HepG2 (cell line): ENCODE results near the gene HYPK. TPM values are rescaled to one million over a fixed set of nuclear protein-coding genes. Genes with fewer than 3 reads are reported as not detected.

Experiments used
- EEA1 ChIP-seq: sonication (generic); formaldehyde crosslinking; IDR thresholded peaks from 2 replicates; pipeline ENCODE4 v1.5.1; 2020; ENCODE audit warnings: mild to moderate bottlenecking, missing genetic modification reagents, borderline replicate concordance
- ELF1 ChIP-seq: sonication (generic); formaldehyde crosslinking; IDR thresholded peaks from 2 replicates; pipeline ENCODE4 v1.4.0; 2020; ENCODE audit warnings: missing genetic modification reagents
- FOSL2 ChIP-seq: sonication (generic); formaldehyde crosslinking; IDR thresholded peaks from 2 replicates; pipeline ENCODE4 v1.4.0; 2020; ENCODE audit warnings: missing genetic modification reagents
- LBX2 ChIP-seq: sonication (generic); formaldehyde crosslinking; IDR thresholded peaks from 2 replicates; pipeline ENCODE4 v1.5.0; 2020; ENCODE audit warnings: missing genetic modification reagents, mild to moderate bottlenecking, borderline replicate concordance
- MIER2 ChIP-seq: IDR thresholded peaks from 2 replicates; pipeline ENCODE4 v1.6.1; 2016; ENCODE audit warnings: missing biosample characterization, missing genetic modification reagents
- MYC ChIP-seq: sonication (generic); formaldehyde crosslinking; IDR thresholded peaks from 2 replicates; pipeline ENCODE4 v1.9.0; 2021; ENCODE audit warnings: missing genetic modification reagents, borderline replicate concordance
- NR0B2 ChIP-seq: sonication (generic); formaldehyde crosslinking; IDR thresholded peaks from 2 replicates; pipeline ENCODE4 v1.4.0; 2020; ENCODE audit warnings: mild to moderate bottlenecking, missing genetic modification reagents
- NR3C1 ChIP-seq: sonication (generic); formaldehyde crosslinking; IDR thresholded peaks from 2 replicates; pipeline ENCODE4 v1.4.0; 2020; ENCODE audit warnings: missing genetic modification reagents
- PRDM10 ChIP-seq: sonication (generic); formaldehyde crosslinking; IDR thresholded peaks from 2 replicates; pipeline ENCODE4 v1.4.0; 2020; ENCODE audit warnings: low read depth, missing genetic modification reagents
- RFXANK ChIP-seq: IDR thresholded peaks from 2 replicates; pipeline ENCODE4 v1.6.1; 2016
- SMARCE1 ChIP-seq: fragments of 450-650 bp; IDR thresholded peaks from 2 replicates; pipeline ENCODE4 v1.6.1; 2017; ENCODE audit warnings: borderline replicate concordance
- SOX6 ChIP-seq, 2 experiments: fragments of 450-650 bp in 1 of 2; sonication (generic) in 1 of 2; formaldehyde crosslinking in 1 of 2; IDR thresholded peaks; 2 replicates each; pipeline versions ENCODE4 v1.4.0 to v1.6.1; 2017 to 2020; ENCODE audit warnings: antibody characterized with exemption in 1 of 2, mild to moderate bottlenecking in 1 of 2, missing genetic modification reagents in 1 of 2
- TBL1XR1 ChIP-seq: fragments of 150-350 bp; IDR thresholded peaks from 2 replicates; pipeline ENCODE4 v1.6.1; 2014; ENCODE audit warnings: borderline replicate concordance, low read length; ENCODE audit not compliant: partially characterized antibody
- ZNF225 ChIP-seq: sonication (generic); formaldehyde crosslinking; IDR thresholded peaks from 2 replicates; pipeline ENCODE4 v1.4.0; 2020; ENCODE audit warnings: mild to moderate bottlenecking, missing genetic modification reagents
- ZNF333 ChIP-seq: sonication (generic); formaldehyde crosslinking; IDR thresholded peaks from 2 replicates; pipeline ENCODE4 v1.4.0; 2020; ENCODE audit warnings: mild to moderate bottlenecking, missing genetic modification reagents, borderline replicate concordance
- ZNF367 ChIP-seq: sonication (generic); formaldehyde crosslinking; IDR thresholded peaks from 2 replicates; pipeline ENCODE4 v1.4.0; 2020; ENCODE audit warnings: missing genetic modification reagents, borderline replicate concordance
- ZSCAN30 ChIP-seq: sonication (generic); formaldehyde crosslinking; IDR thresholded peaks from 2 replicates; pipeline ENCODE4 v1.5.0; 2020; ENCODE audit warnings: mild to moderate bottlenecking, missing genetic modification reagents
- polyA plus RNA-seq, 8 experiments: library from polyadenylated mRNA; depleted of rRNA in 3 of 8; stranded (reverse) in 7 of 8; unstranded in 1 of 8; fragments of >200 nt; fragmentation: Illumina TruSeq in 4 of 8; extraction: Trizol in 4 of 8; gene quantifications; 2 replicates each; pipeline versions ENCODE4 v1.2.1 to v1.2.3, GENCODE V29; 2011 to 2016; ENCODE audit warnings: low read depth in 4 of 8, missing spikeins in 1 of 8, mixed read lengths in 1 of 8; ENCODE audit not compliant: insufficient read depth in 1 of 8
- total RNA-seq, 5 experiments: library from RNA; depleted of rRNA; stranded (reverse); fragments of >200 nt; fragmentation: Illumina TruSeq; extraction: Trizol; gene quantifications; 2 replicates each; pipeline ENCODE4 v1.2.3, GENCODE V29; 2016; ENCODE audit warnings: low read depth in 1 of 5

Gene HYPK
- total and polyA plus RNA-seq, 2 of the 13 experiments (the other 11 are each of a cell fraction or from before 2014, with no cell fraction given), result 13.5 to 16.5 TPM

GRCh38 chr15:43775411-43775965 is 24.9 kb upstream of the HYPK start (continued):
- peak; percentile 48; the same call in 1 of the 2 replicates for TF ChIP-seq FOSL2 (CRISPR knock-in tag)
- TF ChIP-seq NR0B2 (CRISPR knock-in tag), result 0 out of 2 replicates have a peak, but pooled peaks have one; percentile 47
- peak; percentile 86 for TF ChIP-seq MYC (CRISPR knock-in tag)
- TF ChIP-seq SOX6 (IDR thresholded peaks at IDR 0.05), result no peak
- peak; percentile 51 for TF ChIP-seq SOX6 (CRISPR knock-in tag; IDR thresholded peaks at IDR 0.05)
- no peak for TF ChIP-seq ZNF225 (CRISPR knock-in tag)
- TF ChIP-seq ZNF333 (CRISPR knock-in tag), result 0 out of 2 replicates have a peak, but pooled peaks have one; percentile 48
- no peak for TF ChIP-seq LBX2 (CRISPR knock-in tag)
- TF ChIP-seq MIER2 (CRISPR knock-in tag), result peak; percentile 54; the same call in 1 of the 2 replicates
- no peak for TF ChIP-seq SMARCE1
- TF ChIP-seq ZNF367 (CRISPR knock-in tag), result no peak
- peak; percentile 47; the same call in 1 of the 2 replicates for TF ChIP-seq PRDM10 (CRISPR knock-in tag)
- no peak for TF ChIP-seq ELF1 (CRISPR knock-in tag)
- TF ChIP-seq EEA1 (CRISPR knock-in tag), result no peak
- TF ChIP-seq NR3C1 (CRISPR knock-in tag), result no peak
- no peak for TF ChIP-seq ZSCAN30 (CRISPR knock-in tag)
- TF ChIP-seq RFXANK (CRISPR knock-in tag), result no peak
- no peak for TF ChIP-seq TBL1XR1
